Caki2 (cell line): ENCODE measurements around the gene RIT2. TPM values are rescaled to one million over a fixed set of nuclear protein-coding genes. Genes with fewer than 3 reads are reported as not detected.
A peak's percentile ranks its signal among the peaks of the same experiment; 100 is the strongest.

ENCODE experiments used
- DNase-seq: peaks from one replicate; pipeline ENCODE4 v3.0.0-alpha.2; 2015; ENCODE audit warnings: low read depth
- in situ Hi-C: cut with HindIII; loops from 2 replicates; pipeline ENCODE4 v1.10.0; 2016; ENCODE audit warnings: low sequenced_read_pairs, low pct_unique_long_range_greater_than_20kb, mixed read lengths
- total RNA-seq: library from RNA; depleted of rRNA; stranded (reverse); fragments of >200 nt; shearing (Covaris generic); gene quantifications from 2 replicates; pipeline ENCODE4 v1.2.3, GENCODE V29; 2014; ENCODE audit warnings: low replicate concordance

RIT2 gene
- total RNA-seq, 1 experiment from 2014 or later, result not detected

DNA sequence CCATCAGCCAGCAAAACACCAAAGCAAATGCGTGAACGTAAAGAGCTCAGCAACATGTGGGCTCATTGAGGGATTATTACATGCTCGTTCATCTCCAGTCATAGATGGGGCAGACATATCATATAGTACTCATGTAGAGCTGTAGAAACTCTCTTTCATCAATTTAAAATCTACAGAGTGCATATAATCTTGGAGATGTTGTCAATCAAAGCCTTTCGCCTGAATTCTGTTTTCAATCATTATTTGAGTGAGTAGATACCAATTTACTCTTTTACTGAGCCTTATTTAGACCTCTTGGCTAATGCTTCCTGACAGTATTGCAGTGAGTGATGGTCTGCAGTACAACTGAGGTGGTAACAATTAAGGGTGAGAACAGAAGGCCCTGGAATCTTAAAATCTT, 7.0 kb downstream of the RIT2 start:
- in situ Hi-C loops, result no loop called here

DNA sequence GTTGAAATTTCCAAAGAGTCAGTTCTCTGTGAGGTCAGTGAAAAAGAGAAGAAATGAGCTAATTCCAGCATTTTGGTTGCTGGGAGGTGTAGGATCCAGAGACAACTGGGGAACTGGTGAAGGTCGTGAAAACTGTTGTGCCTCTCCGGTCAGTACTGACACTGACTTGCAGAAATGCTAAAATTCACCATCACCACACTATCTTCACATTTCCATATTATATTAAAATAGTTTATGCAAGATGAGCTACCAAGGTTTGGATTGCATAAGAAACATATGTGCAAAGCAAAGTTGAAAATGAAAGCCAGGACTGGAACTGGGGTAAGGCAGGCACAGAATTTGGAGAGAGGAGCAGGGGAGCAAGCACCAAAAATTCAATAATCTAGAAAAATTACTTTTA, 21.8 kb downstream of the RIT2 start:
- in situ Hi-C loops, result no loop called here
- DNase-seq, result no peak

More for the DNA sequence above, 7.0 kb downstream of the RIT2 start:
- DNase-seq, result no peak

DNA sequence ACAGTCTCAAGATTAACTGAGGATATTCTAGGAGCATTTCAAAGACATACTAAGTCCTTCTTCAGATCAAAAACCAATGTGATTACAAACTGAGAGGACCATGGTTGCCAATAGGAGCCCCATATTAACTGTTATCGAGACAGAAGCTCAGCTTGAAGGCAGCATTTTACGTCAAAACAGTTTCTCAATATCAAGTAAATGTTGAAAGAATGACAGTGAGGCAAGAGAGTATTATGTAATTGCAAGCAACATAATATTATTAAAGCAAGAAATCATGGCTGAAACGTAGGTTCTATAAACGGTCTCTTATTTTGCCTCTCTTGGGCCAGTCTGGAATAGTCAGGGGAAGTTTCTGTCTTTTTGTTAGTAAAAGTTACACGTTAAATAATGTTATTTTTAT, 22.9 kb downstream of the RIT2 start:
- no peak for DNase-seq

DNA sequence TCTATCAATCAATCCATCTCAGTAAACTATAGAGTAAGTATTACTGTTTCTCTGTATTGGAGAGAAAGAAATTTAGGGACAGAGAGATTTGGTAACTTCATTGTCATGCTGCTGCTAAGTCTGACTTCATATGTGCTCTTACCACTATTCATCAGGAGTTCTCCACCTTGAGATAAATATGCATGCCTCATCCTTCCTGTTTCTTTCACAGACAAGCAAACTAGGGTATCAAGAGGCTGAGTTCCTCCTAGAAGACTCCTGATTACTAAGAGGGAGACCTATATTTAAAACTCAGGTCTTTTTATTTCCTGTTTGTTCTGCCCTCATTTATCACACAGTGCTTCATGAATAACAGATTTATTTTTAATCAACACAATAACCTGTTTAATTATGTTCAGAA, 34.1 kb downstream of the RIT2 start:
- in situ Hi-C loops, result no loop called here
- no peak for DNase-seq

More for the DNA sequence above, 22.9 kb downstream of the RIT2 start:
- in situ Hi-C loops, result no loop called here

DNA sequence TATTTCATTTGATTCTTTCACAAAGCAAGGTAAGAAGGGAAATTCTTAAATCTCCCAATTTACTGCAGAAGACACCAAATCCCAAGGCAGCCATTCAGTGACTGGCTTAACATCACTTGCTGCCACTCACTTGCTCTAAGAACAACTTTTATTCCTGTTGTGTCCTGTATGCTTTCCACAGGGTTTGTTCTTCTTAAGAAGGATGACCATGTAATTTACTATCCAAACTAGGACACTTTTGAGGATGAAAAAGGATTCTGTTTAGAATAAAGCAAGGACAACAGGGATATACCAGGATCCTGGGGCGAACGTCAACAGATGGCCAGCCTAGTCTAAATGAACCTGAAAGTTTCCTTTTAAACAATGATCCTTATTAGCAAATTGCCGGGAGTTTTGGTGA, 34.8 kb downstream of the RIT2 start:
- no peak for DNase-seq
- in situ Hi-C loops, result no loop called here

DNA sequence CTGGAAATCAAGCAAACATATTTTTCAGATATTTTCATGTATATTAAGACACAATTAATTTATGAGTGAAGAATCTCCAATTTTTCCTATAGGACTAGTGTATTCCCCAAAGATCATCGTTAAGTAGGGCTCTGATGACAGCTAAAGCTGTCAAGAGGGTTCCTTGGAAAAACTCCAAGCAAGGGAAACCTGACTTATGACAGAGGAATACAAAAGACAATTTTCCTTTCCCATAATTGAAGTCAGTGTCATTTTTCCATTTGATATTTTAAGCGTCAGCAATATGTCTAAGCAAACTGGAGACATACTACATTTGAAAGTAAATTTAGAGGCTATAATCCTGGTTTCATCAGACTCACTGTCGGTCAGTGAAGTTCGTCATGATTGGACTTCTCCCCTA, 36.1 kb downstream of the RIT2 start:
- DNase-seq, result no peak
- in situ Hi-C loops, result no loop called here

DNA sequence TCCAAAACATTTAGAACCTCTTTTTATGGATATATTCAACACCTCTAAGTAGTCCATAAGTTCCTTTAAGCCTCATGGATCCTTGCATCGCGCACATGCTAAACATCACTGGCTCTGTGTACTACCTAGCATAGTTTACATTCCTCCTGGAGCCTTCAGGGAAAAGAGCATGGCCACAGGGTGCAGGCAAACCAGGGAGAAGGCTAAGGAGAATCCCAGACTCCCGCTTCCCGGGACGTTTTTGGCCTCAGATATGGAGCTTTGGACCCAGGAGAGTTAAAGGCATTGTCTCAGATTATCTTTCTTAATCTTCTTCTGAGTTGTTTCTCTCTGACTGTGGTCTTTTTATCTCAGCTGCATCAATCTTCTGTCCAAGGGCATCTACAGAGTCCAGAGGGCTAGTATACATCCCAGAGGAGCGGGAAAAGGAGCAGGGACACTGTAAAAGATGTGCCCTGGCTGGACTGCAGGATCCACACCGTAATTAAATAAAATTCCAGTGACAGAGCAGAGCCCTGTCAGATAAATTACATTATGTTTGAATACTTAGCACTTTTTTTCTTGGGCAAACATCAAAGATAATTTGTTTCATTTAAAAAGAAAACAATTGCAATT, 36.9 kb downstream of the RIT2 start:
- DNase-seq, result no peak
- in situ Hi-C loops, result no loop called here

DNA sequence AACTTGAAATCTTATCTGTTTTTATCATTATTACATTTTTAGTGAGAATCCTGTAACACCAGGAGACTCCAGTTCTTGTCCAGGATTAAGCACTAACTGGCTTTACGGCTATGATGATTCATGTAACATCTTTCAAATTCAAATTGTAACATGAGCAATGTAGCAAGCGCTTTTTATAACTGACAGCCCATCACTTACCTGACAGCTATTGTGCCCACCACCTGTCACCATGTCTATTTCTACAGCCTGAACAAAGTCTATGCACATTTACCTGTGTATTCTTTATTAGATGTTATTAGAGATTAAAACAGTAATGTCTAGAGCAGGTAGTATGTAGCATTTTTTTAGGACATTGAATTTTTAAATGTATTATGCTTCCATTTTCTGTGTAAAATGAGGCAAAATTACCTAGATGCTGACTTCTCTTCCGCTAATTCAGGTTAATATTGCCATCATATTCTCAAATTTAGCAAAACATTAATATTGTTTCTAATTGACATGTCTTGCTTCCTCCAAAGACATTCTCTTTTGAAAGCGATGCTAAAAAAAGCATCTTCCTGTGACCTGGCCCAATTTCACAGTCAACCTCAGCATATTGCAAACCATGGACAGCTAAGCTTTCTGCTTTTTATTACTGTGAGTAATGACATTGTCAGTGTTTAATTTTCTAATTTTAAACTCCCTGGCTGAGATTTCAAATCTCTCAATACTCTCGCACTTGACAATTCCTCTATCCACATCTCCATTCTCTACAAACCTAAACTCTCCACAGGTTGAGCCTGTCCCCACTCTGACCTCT, 37.8 kb downstream of the RIT2 start:
- DNase-seq, result no peak
- in situ Hi-C loops, result no loop called here

DNA sequence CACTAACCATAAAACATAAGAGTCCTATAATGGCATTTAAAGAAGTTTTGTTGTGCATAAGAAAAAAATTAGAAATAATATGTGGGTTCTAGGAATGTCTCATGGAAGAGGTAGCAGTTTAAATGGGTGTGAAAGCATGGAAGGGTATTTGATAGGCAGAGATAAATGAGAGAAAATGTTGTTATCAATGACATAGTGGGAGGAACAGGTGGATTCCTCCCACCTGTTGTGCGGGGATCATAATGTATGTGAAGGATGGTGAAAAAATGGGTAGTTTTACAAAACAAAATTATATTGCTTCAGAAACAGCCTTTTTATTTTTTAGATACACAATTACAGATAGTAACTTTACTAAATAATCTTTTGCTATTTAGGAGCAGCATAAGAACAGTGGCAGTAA, 41.7 kb downstream of the RIT2 start:
- in situ Hi-C loops, result no loop called here

DNA sequence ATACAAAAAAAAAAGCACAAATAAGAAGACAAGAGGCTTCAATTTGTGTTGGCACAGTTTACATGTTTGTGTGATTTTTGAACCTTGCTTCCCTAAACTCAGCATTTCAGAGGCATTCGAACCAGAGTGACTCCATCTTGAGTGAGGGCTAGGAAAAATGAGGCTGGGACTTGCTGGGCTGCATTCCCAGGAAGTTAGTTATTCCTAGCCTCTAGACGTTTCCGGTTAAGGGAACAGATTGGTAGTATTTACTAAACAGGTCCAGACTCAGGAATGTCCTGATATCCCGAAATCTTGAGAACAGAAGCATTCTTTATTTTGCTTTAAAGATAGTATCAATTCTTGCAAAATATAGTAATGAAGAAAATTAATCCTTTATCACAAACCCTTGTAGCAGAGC, 46.7 kb downstream of the RIT2 start:
- in situ Hi-C loops, result no loop called here
- no peak for DNase-seq

More for the DNA sequence above, 41.7 kb downstream of the RIT2 start:
- DNase-seq, result no peak

DNA sequence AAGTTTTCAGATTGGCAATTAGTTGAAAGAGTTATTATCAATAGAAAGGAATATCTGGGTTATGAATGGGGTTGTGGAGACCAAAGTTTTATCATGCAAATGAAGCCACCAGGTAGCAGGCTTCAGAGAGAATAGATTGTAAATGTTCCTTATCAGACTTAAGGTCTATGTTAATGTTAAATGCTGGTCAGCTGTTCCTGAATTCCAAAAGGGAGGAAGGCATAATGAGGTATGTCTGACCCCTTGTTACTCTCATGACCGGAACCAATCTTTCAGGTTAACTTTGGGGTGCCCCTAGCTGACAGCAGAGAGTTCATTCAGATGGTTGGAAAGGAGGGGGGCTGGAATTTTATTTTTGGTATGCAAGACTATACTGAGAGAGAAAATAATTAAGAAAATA, 47.9 kb downstream of the RIT2 start:
- no peak for DNase-seq
- in situ Hi-C loops, result no loop called here

DNA sequence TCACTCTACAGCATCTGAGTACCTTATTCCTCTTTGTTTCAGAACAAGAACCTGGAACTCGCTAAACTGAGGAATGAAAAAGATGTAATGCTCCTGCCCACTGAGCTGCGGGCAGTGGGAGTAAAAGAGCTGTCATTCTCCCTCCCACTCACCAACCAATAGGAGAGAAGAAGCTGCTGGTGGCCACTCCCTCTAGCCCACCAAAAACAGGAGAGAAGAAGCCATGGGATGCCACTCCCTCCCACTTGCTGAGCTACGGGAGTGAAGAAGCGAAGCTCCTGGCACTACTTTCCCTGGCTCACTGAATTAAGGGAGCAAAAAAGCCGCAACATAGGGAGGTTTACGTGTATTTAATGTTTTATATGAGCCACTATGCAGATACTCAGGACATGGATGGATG, 53.7 kb downstream of the RIT2 start:
- in situ Hi-C loops, result no loop called here
- no peak for DNase-seq

DNA sequence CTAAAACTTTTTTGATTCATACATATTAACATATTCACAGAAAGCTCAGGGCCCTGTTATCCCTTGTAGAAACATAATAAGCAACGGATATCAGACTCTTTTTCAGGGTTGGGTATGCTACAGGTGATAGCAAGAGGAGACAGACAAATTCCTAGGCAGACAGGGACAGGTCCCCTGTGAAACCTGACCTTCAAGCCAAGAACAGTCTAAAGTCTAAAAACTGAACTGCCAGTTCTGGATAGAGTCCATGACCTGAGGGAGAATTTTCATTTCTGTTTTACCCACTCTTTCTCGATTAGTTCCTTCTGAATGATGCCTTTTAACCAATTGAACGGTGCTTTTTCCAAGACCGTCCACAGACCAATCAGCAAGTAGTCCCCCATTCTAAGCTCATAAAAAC, 54.2 kb downstream of the RIT2 start:
- DNase-seq, result no peak
- in situ Hi-C loops, result no loop called here

DNA sequence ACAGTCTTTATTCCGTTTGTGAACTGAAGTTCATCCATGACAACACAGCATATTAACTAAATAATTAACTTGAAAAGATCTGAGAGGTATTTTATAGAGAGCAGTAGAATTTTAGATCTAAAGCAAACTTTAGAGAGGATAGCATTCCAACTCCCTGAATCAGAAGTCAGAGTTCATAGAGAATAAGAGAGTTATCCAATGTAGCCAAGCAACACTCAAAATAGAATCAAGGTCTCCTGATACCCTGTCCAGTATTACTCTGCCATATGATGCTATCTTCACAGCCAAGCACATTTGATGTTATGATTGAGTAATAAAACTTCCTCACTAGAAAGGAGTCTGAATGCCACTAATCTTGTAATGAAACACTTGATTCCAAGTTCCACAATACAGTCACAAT, 55.5 kb downstream of the RIT2 start:
- DNase-seq, result peak; percentile 56
- in situ Hi-C loops, result no loop called here

DNA sequence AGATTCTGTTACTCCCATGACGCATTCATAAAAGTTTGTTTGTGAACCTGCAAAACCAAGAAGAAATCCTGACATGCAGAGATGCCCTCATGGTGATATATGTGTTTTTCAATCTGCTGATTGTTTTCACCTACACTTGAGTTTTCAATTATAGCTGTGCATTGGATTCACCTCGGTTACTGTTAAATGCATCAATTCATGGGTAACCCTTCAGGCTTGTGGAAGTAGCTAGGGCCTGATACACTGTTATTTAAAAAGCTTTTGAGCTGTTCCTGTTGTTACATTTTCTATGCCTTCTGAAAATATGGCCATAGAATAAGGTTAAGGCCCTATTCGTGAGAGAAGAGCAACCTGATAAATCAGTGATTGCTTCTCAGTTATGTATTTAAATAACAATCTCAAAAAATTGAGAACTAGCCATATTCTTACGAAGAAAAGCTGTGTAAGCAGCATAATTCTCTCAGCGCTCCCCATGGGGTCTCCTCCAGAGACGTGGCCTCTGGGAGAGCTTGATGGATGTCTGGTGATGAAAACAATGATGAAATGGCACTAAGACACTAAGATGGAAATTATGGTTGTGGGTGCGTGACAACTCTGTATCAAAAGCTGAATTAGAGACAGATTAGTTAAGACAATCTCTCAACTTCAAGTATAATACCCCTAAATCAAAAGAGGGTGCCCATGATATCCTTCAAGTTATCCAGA, 60.5 kb downstream of the RIT2 start:
- DNase-seq, result no peak
- in situ Hi-C loops, result no loop called here

DNA sequence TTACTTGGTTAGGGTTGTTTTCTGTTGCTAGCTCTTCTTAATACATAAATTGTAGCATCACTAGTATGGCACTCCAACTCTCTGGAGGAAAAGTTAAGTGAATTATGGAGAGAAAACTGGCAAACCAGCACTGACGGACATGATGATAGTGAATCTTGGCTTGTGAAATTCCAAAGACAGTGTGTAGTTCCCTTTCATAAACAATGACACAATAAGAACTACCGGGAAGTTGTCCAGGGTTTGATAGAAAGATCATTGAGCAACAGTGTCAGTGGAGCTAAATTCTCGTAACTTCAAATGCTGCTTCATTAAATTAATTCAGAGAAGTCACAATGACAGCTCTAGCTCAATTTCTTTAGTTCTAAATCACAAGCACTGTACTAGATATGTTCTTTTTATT, 66.5 kb downstream of the RIT2 start:
- in situ Hi-C loops, result no loop called here
- DNase-seq, result no peak

DNA sequence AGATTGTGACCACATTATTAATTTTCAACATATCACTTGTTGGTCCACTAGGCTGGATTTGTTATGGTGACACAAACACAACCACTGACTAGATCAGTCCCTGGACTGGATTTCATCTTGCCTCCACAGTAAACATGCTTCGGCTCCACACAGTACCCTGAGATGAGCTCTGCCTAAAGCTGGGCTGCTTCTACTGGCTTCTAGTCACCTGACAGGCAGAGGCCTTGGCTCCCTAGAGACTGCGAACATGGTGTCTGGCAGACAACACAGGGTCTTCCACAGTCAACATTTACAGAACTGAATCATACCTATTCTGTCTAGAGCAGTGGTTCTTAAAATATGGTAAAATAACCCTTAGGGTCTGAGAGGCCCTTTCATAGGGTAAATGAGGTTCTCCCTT, 69.2 kb downstream of the RIT2 start:
- no peak for DNase-seq
- in situ Hi-C loops, result no loop called here

DNA sequence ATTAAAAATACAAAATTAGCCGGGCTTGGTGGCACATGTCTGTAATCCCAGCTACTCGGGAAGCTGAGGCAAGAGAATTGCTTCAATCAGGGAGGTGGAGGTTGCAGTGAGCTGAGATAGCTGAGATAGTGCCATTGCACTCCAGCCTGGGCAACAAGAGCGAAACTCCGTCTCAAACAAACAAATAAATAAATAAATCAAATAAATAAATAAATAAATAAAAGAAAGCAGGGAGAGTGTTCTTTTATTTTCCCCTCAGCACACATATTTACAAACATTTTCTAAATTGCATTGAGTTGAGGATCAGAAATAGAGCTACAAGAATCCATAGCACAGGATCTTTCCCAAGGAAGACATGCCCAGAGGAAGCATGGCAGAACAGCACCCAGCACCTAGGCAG, 71.9 kb downstream of the RIT2 start:
- in situ Hi-C loops, result no loop called here
- no peak for DNase-seq

DNA sequence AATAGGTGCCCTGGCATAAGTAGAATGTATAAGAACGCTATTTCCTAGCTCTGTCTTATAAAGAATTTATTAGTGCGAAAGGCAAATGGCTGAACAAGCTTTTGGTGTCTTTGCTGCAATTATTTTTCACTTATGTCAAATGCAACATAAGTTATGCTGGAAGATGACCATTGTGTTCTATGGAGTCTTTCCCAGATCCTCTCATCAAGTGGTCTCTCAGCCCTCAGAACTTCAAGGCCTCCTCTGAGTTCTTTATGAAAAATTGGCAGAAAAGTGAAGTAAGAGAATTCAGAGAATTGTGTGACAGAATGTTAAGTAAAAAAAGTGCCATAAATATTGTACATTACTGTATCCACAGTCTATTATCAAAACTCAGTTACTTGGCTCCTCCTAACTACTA, 75.2 kb downstream of the RIT2 start:
- in situ Hi-C loops, result no loop called here
- DNase-seq, result no peak
